Measurements from ENCODE around the gene SCNN1B.

Gene SCNN1B

DNA sequence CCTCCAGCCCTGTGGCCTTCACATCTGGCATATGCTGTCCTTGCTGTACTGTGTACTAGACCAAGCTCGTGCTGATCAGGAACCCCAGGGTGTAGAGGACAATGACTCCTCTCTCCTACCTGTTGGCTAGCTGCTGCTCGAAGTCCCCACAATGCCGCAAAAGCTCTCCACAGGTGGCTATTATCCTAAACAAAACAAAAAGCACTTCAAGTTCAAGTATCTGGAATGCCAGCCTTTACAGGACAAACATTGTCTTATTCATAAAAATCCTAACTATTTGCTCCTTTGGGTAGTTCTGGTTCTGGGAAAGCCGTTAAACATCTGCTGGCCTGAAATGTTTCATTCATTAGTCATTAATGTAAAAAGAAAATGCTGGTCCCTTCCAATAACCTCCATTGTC lies 108.1 kb downstream of the SCNN1B start:
- DNase-seq = no peak

DNA sequence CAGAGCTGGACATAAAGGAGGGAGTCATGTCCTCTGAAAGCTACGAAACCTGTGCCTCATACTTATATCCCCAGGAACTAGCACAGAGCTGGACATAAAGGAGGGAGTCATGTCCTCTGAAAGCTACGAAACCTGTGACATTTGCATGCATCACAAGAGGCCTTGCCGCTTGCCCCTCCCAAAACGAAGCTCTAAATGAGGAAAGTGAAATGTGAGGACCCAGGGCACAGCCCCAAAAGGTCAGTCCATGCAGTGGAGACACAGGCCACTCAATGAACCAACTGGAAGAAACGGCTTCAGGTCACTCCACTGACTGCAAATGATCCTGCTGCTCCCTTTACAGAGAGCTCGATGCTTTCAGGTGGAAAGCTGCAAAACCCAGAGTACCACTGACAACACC lies 112.6 kb downstream of the SCNN1B start:
- DNase-seq = no peak

DNA sequence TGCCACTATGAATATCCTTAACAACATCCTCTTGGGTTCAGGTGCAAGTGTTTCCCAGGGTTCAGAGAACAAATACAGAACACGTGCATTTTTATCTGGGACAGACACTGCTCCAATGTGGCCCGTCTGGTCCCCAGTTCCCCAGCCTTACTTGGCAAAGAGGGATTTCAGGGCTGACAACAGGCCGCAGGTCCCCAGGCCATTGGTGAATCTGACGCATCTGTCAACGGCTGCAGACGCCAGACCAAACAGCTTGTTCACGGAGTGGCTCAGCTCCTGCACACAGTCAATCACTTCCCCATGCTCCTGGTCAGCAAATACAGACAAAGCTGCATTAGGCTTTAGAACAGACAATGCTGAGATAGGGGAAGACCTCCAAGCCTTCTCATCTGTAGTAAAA lies 114.7 kb downstream of the SCNN1B start:
- DNase-seq = no peak

DNA sequence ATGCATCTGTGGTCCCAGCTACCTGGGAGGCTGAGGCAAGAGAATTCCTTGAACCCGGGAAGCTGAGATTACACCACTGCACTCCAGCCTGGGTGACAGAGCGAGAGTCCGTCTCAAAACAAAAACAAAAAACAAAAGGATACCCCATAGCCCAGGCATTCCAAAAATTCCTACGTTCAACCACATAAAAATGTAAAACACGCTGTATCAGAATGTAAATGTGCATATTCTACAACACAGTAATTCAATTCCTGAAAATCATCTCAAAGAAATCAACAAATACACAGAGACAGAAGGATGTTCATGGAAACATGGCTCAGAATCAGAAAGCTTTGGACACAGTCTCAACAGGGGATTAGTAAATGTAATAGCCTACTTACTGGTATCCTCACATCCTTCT lies 117.9 kb downstream of the SCNN1B start:
- no peak for DNase-seq

DNA sequence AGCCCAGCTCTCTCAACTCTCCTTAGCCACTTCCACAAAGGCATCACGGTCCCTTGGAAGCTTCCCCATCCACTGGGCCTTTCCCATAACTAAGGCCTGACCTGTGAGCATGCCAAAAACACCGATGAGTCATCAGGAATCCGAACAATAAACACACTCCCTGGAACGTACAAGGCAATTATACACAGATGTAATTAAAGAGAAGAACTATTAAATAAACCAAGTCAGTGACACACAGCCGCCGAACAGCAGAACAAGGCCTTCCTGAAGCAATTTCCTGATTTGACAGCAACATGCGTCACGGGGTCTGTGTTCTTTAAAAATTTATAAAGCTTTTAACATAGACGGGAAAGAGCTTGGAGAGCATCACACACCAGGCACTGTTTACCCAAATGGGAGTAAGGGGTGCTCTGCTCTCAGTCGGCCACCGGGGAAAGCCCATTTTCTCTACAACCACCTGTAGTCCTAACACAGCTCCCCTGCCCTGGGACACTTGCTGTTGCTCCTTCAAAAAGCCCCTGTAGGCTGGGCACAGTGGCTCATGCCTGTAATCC lies 121.5 kb downstream of the SCNN1B start:
- peak; percentile 32 for DNase-seq

DNA sequence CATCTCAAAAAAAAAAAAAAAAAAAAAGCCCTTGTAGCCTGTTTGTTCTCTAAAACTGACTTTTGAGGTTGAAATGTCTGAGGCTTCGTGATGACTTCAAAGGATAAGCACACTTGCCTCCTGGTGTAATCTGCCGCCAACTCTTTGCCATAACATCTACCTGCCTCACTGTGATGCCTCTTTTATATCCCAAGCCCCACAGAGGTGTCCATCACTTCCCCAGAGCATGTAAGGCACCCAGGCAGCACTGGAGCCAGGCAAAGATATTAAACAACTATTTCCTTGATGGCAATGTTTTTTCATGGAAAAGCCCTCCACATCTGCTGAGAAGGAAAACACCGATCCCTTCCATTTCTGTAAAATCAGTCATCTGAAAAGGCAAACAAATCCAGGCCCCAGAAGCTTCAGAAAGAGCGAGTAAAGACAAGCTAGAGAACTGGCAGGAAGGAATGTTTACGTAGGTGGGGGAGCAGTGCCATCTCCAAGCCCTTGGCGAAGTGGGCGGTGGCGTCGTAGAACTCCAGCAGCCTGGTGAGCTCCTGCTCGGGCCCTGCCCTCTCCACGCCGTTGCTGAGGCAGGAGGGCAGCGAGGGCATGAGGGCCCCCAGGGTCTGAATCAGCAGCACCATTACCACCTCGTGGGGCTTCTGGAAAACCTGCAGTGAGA lies 122.3 kb downstream of the SCNN1B start:
- DNase-seq = no peak

DNA sequence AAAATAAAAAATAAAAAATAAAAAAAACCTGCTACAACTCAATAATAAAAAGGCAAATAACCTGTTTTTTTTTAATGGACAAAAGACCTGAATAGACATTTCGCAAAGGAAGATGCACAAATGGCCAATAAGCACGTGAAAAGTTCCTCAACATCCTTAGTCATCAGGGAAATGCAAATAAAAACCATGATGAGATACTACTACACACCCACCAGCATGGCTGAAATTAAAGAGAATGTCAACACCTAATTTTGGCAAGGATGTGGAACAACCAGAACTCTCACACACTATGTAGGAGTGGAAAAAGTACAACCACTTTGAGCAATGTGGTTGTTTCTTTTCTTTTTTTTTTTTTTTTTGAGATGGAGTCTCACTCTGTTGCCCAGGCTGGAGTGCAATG lies 126.2 kb downstream of the SCNN1B start:
- DNase-seq = no peak

Data from right hindlimb (tissue), 1 donor.